RWPE2 (cell line): ENCODE data around the gene EDN2.
A peak's percentile ranks its signal among the peaks of the same experiment; 100 is the strongest.

Experiments used
- ATAC-seq: fragments of 200-7000 bp; cut with Tn5 transposase; 3 replicates; pipeline ENCODE4 v1.9.1; 2021; ENCODE audit warnings: low read depth
- DNase-seq: peaks from one replicate; pipeline ENCODE4 v3.0.0-alpha.2; 2020; ENCODE audit warnings: low spot score
- H3K27ac ChIP-seq: fragments of 450-650 bp; 2 replicates; pipeline ENCODE4 v1.5.1; 2017; ENCODE audit warnings: mild to moderate bottlenecking; ENCODE audit not compliant: poor library complexity, severe bottlenecking
- H3K27me3 ChIP-seq: fragments of 250-450 bp; sonication (Bioruptor Pico); 2 replicates; pipeline ENCODE4 v1.5.1; 2021; ENCODE audit warnings: mild to moderate bottlenecking, moderate library complexity; ENCODE audit not compliant: insufficient read depth, poor library complexity, severe bottlenecking
- H3K36me3 ChIP-seq: fragments of 250-450 bp; sonication (Bioruptor Pico); 2 replicates; pipeline ENCODE4 v1.5.1; 2020; ENCODE audit warnings: low read depth, mild to moderate bottlenecking, moderate library complexity
- H3K4me1 ChIP-seq: fragments of 250-450 bp; sonication (Bioruptor Pico); 2 replicates; pipeline ENCODE4 v1.5.1; 2021; ENCODE audit warnings: mild to moderate bottlenecking, moderate library complexity; ENCODE audit not compliant: insufficient read depth, poor library complexity, severe bottlenecking
- H3K4me3 ChIP-seq: fragments of 250-450 bp; sonication (Bioruptor Pico); 2 replicates; pipeline ENCODE4 v1.5.1; 2021; ENCODE audit warnings: mild to moderate bottlenecking, moderate library complexity; ENCODE audit not compliant: severe bottlenecking
- H3K9me3 ChIP-seq: fragments of 250-450 bp; sonication (Bioruptor Pico); 2 replicates; pipeline ENCODE4 v1.5.1; 2021; ENCODE audit warnings: mild to moderate bottlenecking, moderate library complexity; ENCODE audit not compliant: severe bottlenecking
- CTCF ChIP-seq: fragments of 450-650 bp; IDR thresholded peaks from one replicate; pipeline ENCODE4 v1.5.1; 2017; ENCODE audit warnings: mild to moderate bottlenecking, moderate library complexity; ENCODE audit not compliant: poor library complexity, severe bottlenecking

EDN2 gene

GRCh38 chr1:41517062-41517438 is 32.6 kb upstream of the EDN2 start:
- Histone ChIP-seq H3K27ac (no peak overlapping the region), H3K27me3 (no peaks in the 10 kb centered on the region), H3K4me1 (peaks cover 11% of the 10 kb centered on the region), H3K9me3 (no peaks in the 10 kb centered on the region), H3K4me3 (no peak overlapping the region), H3K36me3 (no peaks in the 10 kb centered on the region)
- TF ChIP-seq CTCF = no peak
- no peak for DNase-seq
- no peak for ATAC-seq

GRCh38 chr1:41516168-41517061 is 31.9 kb upstream of the EDN2 start:
- ATAC-seq (peak; percentile 80), DNase-seq (no peak)
- H3K9me3 ChIP-seq = no peaks in the 10 kb centered on the region
- no peak overlapping the region for H3K4me3 ChIP-seq
- H3K4me1 ChIP-seq = peaks cover 11% of the 10 kb centered on the region
- peak overlapping the region; percentile 41 for H3K27ac ChIP-seq
- no peaks in the 10 kb centered on the region for H3K27me3 ChIP-seq
- no peaks in the 10 kb centered on the region for H3K36me3 ChIP-seq
- peak; percentile 95 for TF ChIP-seq CTCF

GRCh38 chr1:41515778-41516167 is 31.3 kb upstream of the EDN2 start:
- Histone ChIP-seq H3K4me3 (no peak overlapping the region), H3K4me1 (peaks cover 11% of the 10 kb centered on the region), H3K9me3 (no peaks in the 10 kb centered on the region), H3K36me3 (no peaks in the 10 kb centered on the region), H3K27ac (peak overlapping the region; percentile 41), H3K27me3 (no peaks in the 10 kb centered on the region)
- no peak for ATAC-seq
- TF ChIP-seq CTCF = no peak
- DNase-seq = no peak

GRCh38 chr1:41515131-41515678 is 30.7 kb upstream of the EDN2 start:
- Histone ChIP-seq H3K27me3 (no peaks in the 10 kb centered on the region), H3K27ac (peak overlapping the region; percentile 41), H3K4me3 (no peak overlapping the region), H3K4me1 (peaks cover 11% of the 10 kb centered on the region), H3K9me3 (no peaks in the 10 kb centered on the region), H3K36me3 (no peaks in the 10 kb centered on the region)
- TF ChIP-seq CTCF = no peak
- DNase-seq (no peak), ATAC-seq (peak; percentile 68)

GRCh38 chr1:41514381-41514780 is 29.9 kb upstream of the EDN2 start:
- TF ChIP-seq CTCF = no peak
- DNase-seq (no peak), ATAC-seq (no peak)
- no peaks in the 10 kb centered on the region for H3K27me3 ChIP-seq
- H3K27ac ChIP-seq = peak overlapping the region; percentile 41
- H3K4me3 ChIP-seq = no peak overlapping the region
- H3K9me3 ChIP-seq = no peaks in the 10 kb centered on the region
- peaks cover 11% of the 10 kb centered on the region for H3K4me1 ChIP-seq
- no peaks in the 10 kb centered on the region for H3K36me3 ChIP-seq
